ENCODE measurements around the gene CASQ2. TPM values are rescaled to one million over a fixed set of nuclear protein-coding genes. Genes with fewer than 3 reads are reported as not detected.

Gene CASQ2
- total and polyA plus RNA-seq, 2 donors (not counting 3 experiments of a cell fraction or from before 2014, with no cell fraction given): not detected

GRCh38 chr1:115767403-115767802 is 1.1 kb downstream of the CASQ2 start:
- BruUV-seq (replicated peaks): no TSS peak
- Histone ChIP-seq H3K4me3 (replicated peaks in 1 of 3; ENCODE audit: insufficient read depth in 1 of 3, low read depth in 1 of 3, low read length in 3 of 3) (no peak overlapping the region), H2AFZ (ENCODE audit: low read depth, low read length) (no peak overlapping the region), H3K4me1 (ENCODE audit: control insufficient read depth, extremely low read depth, insufficient read depth, low read length) (no peaks in the 10 kb centered on the region), H3K9me1 (replicated peaks; ENCODE audit: control insufficient read depth, extremely low read depth, insufficient read depth, low read length) (no peaks in the 10 kb centered on the region), H3K27ac (ENCODE audit: insufficient read depth, low read depth, low read length) (no peak overlapping the region), H3K36me3 (ENCODE audit: control insufficient read depth in 2 of 2, extremely low read depth in 1 of 2, insufficient read depth in 2 of 2, low read length in 2 of 2) (no peaks in the 10 kb centered on the region), H3K9me3 (replicated peaks; ENCODE audit: control insufficient read depth, insufficient read depth, low read length) (no peaks in the 10 kb centered on the region), H3K4me2 (ENCODE audit: insufficient read depth, low read length) (no peak overlapping the region), H3K9ac (replicated peaks; ENCODE audit: extremely low read depth, insufficient read depth, low read length) (no peak overlapping the region), H3K79me2 (ENCODE audit: control insufficient read depth, insufficient read depth, low read length) (no peaks in the 10 kb centered on the region), H4K20me1 (replicated peaks; ENCODE audit: control insufficient read depth, extremely low read depth, insufficient read depth, low read length) (no peaks in the 10 kb centered on the region), H3K27me3 (ENCODE audit: control insufficient read depth in 2 of 2, insufficient read depth in 2 of 2, low read length in 2 of 2) (peaks cover 0 to 3% of the 10 kb centered on the region in 2 experiments)
- TF ChIP-seq JUN (IDR thresholded peaks at IDR 0.05; ENCODE audit: borderline replicate concordance, insufficient read depth, insufficient read length, low read depth) (no peak), EZH2 (IDR thresholded peaks at IDR 0.05; ENCODE audit: borderline replicate concordance, low read depth, low read length, severe bottlenecking) (no peak), POLR2A (IDR thresholded peaks at IDR 0.05; ENCODE audit: low read depth, low read length) (no peak), FOS (IDR thresholded peaks at IDR 0.05; ENCODE audit: borderline replicate concordance, insufficient read depth, low read length) (no peak), POLR2AphosphoS5 (IDR thresholded peaks at IDR 0.05; ENCODE audit: insufficient read depth, low read depth, low read length) (no peak), CTCF (IDR thresholded peaks at IDR 0.05; ENCODE audit: extremely low read depth in 1 of 2, insufficient read depth in 1 of 2, low read depth in 1 of 2, low read length in 2 of 2) (no peak), MYC (IDR thresholded peaks at IDR 0.05; ENCODE audit: low read depth, low read length) (no peak), MAX (IDR thresholded peaks at IDR 0.05; ENCODE audit: insufficient read depth, insufficient read length) (no peak), GATA2 (IDR thresholded peaks at IDR 0.05; ENCODE audit: insufficient read depth, insufficient read length, low read depth, low read length) (no peak)
- CTCF ChIA-PET: interaction anchor here (1.4 kb wide), 1 partner anchor 61 kb away, joined by 4 read pairs; no protein-coding TSS in a partner anchor
- intact Hi-C loops (cut with micrococcal nuclease) (loop anchor here (10.0 kb wide), 1 partner anchor 223 kb away; no protein-coding TSS in a partner anchor), dilution Hi-C loops (cut with MboI; ENCODE audit: extremely low pct_ligation_motif_present, low sequenced_read_pairs) (no loop called here)
- FAIRE-seq: no peak
- POLR2A ChIA-PET: no interaction called here
- DNase-seq (ENCODE audit: low read depth, low spot score): no peak

All from endothelial cell of umbilical vein (primary cell).